Stimulated activated CD4-positive, alpha-beta T cell treated with anti-CD3 and anti-CD28 coated beads, Interleukin-2, amount 100 ng/mL, for 24 hours (primary cell): ENCODE data around the gene PLCG2.
A peak's percentile ranks its signal among the peaks of the same experiment; 100 is the strongest.
"Not testable (repeated sequence)": the region's sequence is repeated elsewhere in the genome, so short reads cannot be mapped to it uniquely, and the experiment has no call there.

Experiments
- DNase-seq, 2 donors: peaks; one replicate each; pipeline ENCODE4 v3.0.0-alpha.2; 2020

The PLCG2 gene

DNA sequence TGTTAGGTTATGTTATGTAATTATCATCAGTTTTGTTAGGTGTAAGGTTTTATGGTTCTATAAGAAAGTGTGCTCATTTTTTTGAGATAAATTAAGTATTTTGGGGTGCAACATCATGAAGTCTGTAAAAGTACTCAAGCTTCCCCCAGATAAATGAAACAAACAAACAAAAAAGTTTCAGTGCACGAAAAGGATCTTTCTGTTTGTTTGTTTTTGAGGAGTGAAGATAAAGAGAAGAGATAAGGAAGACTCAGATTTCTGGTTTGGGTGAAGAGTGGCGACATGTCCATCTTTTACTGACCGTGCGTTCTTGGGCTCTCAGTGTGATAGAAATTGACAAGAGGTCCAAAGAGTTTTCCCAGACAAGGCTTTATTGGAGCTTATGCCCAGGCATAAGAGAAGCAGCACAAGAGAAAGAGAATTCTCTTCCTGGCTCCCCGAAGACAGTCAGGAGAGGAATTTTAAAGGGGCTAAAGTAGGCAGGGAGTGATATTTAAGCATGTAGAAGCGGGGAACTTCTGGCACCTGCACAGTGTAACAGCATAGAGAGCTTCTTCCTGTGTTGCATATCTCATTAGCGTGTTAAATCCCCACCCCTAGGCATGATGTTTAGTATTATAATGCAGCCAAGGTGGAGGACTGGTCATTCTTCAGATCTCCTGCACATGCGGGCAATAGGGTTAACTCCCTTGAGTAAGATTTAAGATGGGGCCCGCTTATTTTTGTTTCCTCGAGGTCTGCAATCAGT, 71.3 kb downstream of the PLCG2 start:
- no peak for DNase-seq

DNA sequence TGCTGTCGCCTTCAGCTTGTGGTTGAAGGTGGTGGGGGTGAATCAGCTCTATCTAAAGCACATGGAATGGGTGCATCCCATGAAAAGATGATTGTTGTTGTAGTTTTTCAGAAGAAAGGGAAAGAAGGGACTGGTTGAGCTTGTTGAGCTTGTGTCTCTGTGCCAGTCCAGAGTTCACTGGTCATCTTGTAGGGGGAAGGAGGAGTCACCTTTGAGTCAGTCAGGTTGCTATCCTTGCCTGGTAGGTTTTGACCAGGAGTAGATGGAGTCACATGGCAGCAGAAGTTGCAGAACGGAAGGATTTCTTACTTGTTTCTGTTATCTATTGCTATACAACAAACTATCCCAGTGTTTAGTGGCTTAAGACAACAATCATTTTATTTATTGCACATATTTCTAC, 73.3 kb downstream of the PLCG2 start:
- no peak for DNase-seq

DNA sequence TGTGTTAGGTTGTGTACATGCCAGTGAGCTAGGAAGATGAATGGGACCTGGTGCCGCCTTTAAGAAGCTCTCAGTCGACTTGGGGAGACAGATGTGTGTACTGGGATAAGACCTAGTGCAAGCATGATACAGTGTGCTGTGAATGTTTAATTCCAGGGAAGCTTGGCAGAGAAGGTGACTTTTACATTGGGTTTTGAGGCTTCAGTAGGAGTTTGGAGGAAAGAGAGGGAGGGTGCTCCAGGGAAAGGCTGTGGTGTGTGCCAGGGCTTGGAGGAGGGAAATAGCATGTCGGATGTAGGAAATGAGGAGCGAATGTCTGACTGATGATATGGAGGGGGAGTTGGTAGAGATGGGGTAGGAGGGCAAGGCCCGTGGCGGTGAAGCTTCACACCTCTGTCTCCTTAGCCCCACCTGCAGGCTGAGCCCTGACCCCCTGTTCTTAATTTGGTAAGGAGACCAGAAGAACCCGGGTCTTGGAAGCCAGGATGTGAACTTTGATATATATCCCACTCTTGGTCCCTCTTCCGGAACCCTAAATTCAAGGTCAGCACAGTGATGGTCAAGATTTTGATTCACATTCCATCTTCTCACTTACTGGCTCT, 76.6 kb downstream of the PLCG2 start:
- DNase-seq: no peak

DNA sequence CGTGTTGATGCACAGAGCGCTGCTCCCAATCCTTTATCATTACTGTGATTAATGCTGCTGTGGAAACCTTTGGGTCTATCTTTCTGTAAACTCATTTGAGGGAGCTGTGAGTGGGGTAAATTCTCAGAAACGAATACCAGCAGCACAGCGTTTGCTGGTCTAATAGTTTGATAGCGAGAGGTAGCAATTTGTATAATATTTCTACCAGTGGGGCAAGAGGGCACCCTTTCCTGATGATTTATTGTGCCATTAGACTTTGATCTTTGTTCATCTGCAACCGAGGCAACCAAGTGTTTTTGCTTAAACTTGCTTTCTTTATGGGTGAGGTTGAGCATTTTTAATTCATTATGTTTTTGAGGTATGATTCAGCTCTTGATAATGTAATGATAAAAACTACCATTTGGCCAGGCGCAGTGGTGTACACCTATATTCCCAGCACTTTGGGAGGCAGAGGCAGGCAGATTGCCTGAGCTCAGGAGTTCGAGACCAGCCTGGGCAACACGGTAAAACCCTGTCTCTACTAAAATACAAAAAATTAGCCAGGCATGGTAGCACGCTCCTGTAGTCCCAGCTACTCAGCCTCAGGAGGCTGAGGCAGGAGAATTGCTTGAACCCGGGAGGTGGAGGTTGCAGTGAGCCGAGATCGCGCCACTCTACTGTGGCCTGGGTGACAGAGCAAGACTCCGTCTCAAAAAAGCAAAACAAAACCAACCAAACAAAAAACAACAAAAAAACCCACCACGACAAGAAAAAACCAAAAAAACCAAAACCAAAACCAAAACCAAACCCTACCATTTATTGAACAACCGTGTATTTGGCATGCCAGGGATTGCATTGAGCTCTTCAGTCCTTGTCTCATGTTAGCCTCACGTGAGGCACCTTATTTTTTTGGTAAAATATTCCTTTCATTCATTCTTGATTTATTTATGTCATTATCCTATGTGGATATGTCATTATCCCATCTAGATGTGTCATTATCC, 81.5 kb downstream of the PLCG2 start:
- no peak for DNase-seq

DNA sequence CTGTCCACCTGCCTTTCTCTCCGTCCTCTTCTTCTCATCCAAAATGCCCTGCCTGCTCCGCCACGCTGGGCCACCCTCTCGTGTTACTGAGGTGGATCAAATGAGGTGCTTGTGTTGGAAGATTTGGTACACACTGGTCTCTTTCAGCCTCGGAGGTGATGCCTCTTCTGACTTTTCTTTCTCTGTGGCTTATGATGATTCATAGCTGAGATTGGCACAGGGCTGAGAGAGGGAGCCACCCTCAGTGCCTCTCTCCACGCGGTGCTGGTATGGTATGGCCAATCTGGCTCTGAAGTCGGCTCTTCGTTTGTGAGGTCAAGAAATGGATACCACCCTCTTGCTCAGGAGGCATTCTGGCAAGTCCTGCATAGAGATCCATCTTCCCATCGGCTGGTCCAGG, 82.4 kb downstream of the PLCG2 start:
- no peak for DNase-seq

DNA sequence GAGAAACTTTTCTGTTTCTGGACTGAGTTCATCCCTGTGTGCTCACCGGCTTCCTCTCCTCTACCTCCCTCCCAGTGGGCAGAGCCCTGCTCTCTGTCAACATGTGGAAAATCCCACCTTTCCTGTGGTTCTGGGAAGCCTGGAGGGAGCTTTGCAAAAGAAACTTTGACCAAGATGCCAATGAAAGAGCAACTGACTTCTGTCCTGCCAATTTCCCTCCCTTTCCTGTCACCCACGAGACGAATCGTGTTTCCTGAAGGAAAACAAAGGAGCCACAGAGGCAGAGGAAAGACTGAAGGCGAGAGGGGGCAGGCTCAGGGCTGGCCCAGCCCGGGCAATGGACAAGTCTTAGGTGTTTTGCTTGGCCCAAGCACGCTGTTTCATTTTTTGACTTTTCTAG, 82.8 kb downstream of the PLCG2 start:
- no peak for DNase-seq

DNA sequence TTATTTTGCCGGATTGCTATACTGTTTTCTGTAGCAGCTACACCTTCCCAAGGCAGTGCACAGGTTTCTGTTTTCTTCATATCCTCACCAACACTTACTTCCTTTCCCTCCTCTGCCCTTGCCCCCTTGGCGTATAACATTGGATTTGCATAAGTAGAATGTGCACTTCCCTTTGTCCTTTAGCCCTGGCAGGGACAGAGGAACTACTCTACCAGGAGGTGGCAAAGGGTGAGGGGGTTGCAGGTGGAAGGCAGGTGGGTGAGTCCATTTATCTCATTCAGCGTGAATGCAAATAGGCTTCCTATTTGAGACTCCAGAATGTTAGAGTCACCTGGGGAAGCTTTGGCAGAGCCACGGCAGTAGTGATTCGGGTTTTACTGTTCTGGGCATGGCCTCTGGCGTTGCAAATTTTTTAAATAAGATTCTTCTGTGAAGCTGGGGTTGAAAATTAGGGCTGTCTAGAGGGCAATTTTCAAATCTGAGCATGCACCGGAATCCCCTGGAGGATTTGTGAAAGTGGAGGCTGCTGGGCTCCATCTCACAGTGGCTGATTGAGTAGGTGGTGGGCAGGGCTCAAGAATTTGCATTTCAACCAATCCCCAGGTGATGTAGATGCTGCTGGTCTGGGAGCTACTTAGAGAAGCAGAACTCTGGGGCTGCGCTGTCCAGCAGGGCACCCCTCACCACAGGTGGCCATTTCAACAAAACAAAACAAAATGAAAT, 84.7 kb downstream of the PLCG2 start:
- no peak for DNase-seq

DNA sequence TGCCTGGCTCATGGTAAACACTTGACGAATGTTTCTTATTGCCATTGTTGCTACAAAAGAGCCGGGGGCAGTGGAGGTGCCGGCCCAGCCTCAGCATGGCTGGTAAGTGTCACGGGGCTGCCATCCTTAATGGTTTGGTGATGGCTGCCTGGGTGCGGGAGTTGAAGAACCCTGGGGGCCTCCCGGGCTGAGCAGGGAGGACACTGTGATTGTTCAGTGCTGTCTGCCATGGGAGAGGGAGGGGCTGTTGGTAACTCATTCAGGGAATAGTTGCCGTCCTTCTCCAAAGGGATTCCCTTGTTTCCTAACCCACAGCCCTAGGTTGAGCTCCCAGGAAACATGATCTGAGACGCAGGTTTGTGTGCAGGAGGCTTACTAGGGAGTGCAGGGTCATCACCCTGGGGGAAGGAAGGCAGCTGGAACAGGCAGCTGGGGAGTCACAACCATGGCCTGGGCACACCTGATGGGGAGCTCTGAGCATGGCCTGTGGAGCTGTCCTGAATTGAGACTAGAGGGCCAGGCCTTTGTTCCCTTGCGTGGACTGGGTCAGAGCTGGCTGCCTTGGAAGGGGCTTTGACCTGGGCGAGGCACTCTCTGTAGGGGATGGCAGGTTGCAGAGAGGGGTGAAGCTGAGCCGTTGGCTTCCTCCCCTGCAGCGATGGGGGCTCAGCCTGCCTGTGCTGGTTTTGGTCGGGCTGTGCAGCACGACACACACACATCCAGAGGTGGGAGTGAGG, 85.7 kb downstream of the PLCG2 start:
- no peak for DNase-seq

DNA sequence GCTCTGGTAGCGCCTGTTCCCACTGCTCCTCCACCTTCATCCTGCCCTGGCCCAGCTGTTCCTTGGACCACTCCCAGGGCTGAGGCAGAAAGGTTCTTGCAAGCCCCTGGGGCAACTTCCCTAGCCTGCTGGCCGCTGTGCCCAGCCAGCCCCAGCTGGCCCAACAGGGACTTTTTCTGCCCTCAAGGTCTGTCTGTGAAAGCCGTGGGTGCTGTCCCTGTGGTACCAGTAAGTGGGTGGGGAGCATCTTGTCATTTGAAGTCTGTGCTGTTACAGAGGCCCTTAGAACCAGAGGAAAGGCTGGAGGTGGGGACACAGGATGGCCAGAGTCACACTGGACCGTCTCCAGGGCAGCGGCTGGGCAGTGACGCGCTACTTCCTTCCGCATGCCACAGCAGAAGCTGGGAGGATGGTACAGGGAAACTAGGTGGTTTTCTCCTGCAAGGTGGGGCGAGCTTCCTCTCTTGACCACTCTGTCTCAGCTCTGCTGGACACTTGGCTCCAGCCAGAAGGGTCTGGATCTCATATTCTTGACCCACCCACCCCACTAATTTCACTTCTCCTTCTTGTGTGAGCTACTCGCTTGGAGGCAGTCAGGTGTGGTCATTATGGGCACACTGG, 87.8 kb downstream of the PLCG2 start:
- DNase-seq: no peak

DNA sequence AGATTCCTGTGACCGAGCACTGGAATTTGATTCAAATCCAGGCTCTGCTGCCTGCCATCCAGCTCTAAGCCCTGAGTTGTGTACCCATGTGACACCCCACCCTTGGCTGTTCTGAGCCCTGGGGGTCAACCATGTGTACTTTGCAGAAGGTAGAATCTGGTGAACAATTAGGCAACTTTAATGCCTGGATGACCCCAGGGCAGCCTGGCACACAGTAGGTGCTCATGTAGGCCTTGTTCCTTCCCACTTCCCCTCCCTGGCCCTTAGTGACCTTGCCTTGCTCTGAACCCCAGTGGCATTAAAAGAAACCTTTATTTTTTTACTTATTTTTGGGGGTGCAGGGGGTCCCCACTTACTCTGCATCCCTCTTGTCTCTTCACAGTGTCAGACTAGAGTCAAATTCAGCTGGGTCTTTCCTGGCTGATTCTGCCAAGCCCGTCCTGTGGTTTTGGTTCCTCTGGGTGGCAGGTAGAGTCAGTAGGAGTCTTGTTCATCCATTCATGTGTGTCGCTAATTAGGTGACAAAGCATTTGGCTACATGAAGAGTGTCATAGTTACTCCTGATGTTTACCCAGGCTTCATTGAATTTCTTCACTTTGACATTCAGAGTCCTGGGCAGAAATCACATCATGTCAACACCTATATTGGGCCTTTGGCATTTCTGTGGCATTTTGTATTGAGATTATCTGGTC, 89.1 kb downstream of the PLCG2 start:
- no peak for DNase-seq

DNA sequence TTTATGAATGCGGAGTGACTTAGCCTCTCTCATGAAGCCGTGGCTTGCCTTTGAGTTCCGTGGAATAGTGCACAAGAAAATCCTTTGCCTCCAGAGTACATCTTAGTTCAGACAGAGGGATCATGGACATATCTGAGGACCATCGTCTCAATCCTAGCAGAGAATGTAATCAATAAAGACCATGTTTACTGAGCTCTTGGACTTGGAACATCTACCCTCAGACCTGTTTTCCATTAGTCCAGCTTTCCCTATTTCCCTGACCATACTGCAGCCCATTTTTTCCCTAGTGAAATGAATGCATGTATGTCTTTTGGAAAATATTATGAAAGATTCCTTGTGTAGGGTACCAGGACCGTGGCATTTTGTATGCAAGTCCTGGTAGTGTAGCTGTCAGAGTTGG, 90.2 kb downstream of the PLCG2 start:
- DNase-seq: no peak

DNA sequence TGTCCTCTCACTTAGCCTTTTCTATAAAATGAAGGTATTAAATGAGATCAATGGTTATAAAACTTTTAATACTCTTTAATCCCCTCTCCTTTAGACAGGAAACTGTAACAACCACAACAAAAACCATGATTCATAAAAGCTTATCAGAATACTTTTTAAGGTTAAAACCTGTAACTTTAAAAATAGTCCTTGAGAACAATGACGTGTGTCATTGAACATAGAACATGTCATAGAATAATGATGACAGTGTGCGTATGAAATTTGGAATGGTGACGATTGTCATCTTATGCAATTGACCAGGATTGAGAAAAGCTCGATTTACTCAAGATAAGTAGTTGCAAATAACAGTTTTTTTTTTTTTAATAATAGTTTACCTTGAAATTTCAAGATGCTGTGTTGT, 94.1 kb downstream of the PLCG2 start:
- DNase-seq: no peak

DNA sequence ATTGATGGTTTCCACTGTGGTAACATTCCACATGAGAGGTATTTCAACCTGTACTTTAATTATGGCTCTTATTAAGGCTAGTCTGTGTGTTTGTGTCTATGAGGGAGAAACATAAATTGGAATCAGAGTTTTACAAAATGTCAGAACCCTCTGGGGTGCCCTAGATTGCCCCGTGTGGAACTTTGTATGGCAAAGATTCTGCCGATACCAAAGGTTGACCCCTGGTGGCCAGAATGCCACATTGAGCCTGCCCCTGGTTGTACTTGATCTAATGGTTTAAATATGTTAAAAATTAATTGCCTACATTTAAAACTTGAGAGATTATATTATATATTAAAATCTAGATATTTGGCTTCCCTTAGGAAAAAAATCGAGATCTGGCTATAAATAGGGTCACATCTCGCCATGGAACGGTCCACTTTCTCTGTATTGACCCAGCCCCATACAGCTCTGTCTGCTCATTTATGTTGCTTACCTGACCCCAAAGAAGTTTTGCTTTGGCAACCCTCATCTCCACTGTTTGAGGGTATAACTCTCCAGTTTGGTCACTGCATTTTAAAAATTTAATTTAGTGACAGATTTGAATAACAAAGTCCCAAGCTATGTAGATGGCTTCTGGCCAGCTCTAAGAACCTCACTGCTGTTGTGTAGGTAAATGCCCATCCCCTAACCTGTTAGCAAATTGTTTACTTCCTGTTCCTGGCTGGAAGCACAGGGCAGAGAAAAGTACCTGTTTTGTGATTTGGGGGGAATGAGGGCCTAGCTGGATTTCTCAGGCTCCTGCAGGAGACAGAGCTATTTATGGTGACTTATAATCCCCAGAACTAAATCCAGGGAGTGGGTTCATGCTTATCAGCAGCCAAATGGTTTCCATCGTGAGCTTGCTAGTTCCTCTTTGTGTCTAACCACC, 95.0 kb downstream of the PLCG2 start:
- DNase-seq: peak; percentile 50 to 68

DNA sequence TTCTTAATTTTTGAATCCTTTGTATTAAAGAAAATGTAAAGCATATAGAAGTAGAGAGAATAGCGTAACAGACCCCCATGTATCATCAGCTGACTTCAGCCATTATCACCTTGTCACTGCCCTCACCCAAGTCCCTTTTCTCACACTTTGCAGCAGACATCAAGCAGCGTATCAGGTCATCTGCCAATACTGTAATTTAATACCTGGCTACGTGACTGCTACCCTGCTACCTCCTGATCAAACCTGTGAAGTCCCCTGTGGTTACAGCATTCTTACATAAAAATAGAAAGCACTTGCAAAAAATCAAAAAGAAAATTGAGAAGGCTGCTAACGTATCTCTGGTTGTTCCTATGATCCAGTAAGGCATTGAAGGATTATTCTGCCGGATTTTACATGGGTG, 96.4 kb downstream of the PLCG2 start:
- no peak for DNase-seq

DNA sequence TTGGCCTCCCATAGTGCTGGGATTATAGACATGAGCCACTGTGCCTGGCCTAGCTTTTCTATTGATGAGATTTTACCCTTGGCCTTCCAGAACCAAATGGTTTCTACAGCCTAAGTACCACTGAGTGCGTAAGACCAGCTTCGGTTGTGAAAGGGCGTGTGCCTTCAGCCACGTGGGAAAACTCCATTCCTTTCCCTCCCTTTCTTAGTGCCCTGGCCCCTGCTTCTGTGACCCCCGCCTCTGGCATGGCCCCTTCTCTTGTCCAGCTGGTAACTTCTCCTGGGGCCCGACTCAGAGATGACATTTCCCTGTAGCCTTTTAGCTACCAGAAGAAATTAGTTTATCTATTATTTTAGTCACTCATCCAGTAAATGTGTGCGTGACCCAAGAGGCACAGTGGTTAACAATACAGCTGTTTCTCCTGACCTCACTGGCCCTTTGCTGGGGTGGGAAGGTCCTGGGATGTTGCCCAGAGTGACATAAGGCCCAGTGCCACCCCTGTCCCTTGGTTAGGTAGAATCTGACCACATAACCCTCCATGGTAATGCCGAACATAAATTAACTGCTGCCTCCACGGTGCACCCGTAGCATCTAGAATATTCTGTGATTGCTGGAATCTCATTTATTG, 97.3 kb downstream of the PLCG2 start:
- DNase-seq: no peak

DNA sequence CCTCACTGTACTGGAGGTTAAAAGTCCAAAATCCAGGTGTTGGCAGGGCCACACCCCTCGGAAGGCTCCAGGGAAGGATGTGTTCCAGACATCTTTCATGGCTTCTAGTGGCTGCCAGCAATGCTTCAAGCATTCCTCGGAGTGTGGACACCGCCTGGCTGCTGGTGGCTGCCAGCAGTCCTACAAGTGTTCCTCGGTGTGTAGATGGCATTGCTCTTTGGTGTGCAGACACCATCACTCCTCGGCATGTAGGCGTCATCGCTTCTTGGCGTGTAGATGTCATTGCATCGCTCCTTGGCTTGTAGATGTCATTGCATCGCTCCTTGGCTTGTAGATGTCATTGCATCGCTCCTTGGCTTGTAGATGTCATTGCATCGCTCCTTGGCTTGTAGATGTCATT, 98.4 kb downstream of the PLCG2 start:
- DNase-seq: not testable (repeated sequence)

DNA sequence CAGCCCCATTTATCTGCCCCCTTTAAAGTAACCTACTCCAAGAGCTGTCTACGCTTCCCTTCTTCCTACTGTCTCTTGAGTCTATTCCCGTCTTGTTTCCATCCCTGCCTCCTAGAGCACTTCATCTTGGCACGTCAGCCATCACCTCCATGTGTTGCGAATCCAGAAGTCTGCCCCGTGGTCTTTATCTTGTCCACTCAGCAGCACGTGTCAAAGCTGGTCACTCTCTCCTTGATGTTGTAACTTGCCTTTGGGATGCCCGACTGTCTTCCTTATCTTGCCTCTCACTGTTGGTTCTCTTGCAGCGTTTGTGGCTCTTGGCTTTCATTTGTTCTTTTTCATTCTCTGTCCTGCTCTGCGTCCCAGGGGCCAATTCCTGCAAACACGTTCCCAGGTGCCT, 99.4 kb downstream of the PLCG2 start:
- no peak for DNase-seq

DNA sequence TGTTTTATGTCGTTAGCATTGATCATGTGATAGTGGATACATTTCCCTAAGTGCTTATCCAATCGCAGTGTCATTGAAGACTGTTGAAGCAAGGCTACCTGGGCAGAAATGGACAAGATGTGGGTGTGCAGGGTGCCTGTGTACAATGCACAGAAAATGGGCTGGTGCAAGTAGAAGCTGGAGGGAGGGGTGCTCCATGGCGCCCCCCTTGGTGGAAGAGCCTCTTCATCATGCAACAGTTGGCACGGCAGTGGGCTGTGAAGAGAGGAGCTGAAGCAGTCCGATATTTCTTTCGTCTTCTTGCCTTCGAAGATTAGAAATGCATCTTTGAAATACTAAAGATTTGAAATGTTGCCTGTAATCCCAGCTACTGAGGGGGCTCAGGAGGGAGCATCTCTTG, 100.5 kb downstream of the PLCG2 start:
- no peak for DNase-seq

DNA sequence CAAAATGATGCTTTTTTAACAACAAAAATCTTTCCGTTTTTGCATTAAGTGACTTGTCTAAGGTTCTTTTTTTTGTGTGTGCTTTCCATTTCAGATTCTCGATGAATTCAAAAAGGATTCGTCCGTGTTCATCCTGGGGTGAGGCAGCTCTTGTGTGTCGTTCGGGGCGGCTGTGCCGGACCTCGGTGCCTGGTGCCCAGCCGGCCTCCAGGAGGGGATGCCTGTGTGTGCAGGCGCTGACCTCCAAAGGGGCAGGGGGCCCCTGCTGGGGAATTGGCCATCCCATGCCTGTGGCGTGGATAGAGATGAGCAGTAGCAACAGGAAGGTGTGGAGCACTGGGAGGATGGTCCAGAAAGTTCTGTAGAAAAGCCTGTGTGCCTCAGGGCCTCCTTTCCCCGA, 101.7 kb downstream of the PLCG2 start:
- DNase-seq: no peak

DNA sequence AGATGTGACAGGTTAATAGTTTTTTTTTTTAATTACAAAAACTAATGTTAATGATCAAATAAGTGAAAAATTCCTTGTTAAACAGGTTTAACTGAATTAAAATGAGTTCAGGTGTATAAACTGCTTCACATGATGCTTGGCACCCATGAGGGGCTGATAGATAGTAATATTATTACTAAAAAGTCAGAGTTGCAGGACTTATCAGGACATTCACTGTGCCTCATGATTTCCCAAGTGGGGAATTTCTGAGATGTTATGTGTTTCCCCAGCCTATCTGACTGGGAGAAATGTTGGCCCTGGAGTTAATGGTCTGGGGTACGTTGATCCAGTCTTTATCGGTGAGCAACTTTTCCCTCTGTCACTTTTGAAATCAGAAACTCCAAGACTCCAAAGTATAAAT, 102.1 kb downstream of the PLCG2 start:
- DNase-seq: no peak
